Measurements from ENCODE around the gene TBC1D19. TPM values are rescaled to one million over a fixed set of nuclear protein-coding genes. Genes with fewer than 3 reads are reported as not detected.

The TBC1D19 gene
- total RNA-seq, 3 donors from 2014 or later: 14.9 to 27.2 (median 23.9) TPM

DNA sequence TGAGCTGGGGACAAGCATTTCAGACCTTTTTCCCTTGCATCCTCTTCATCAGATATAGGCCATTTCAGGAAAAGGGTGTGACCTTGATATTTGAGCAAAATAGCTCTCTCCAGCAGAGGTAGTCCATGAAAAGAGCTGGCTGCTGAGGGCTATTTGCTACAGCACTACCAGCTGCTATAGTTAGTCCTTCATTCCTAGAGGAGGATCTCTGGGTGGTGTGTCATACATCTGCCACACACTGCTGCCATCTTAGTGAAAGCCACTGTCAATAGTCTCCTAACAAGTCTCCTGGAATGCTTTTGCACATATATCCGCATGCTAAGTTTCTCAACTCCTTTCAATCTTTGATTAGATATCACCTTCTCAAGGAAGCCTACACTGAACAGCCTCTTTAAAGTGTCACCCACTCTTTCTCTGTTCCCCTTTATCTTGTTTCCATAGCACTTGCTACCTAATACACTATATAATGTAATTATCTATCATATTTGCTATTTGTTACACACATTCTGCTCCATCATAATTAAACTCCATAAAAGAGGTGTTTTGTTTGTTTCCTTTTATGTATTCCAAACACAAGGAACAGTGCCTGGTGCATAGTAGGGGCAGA lies 131.9 kb downstream of the TBC1D19 start:
- no peak for DNase-seq (ENCODE audit: low spot score in 2 of 2)
- no peaks in the 10 kb centered on the region for H3K36me3 ChIP-seq
- no peak for TF ChIP-seq POLR2A (IDR thresholded peaks at IDR 0.05)
- TF ChIP-seq, protein P1, sequence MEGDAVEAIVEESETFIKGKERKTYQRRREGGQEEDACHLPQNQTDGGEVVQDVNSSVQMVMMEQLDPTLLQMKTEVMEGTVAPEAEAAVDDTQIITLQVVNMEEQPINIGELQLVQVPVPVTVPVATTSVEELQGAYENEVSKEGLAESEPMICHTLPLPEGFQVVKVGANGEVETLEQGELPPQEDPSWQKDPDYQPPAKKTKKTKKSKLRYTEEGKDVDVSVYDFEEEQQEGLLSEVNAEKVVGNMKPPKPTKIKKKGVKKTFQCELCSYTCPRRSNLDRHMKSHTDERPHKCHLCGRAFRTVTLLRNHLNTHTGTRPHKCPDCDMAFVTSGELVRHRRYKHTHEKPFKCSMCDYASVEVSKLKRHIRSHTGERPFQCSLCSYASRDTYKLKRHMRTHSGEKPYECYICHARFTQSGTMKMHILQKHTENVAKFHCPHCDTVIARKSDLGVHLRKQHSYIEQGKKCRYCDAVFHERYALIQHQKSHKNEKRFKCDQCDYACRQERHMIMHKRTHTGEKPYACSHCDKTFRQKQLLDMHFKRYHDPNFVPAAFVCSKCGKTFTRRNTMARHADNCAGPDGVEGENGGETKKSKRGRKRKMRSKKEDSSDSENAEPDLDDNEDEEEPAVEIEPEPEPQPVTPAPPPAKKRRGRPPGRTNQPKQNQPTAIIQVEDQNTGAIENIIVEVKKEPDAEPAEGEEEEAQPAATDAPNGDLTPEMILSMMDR (IDR thresholded peaks at IDR 0.05): no peak
- no peak for TF ChIP-seq POLR2AphosphoS5 (IDR thresholded peaks at IDR 0.05)
- intact Hi-C loops (cut with DNase I; ENCODE audit: low total_unique reads): no loop called here
- no peaks in the 10 kb centered on the region for H3K4me1 ChIP-seq
- no peaks in the 10 kb centered on the region for H3K9me3 ChIP-seq
- H3K4me3 ChIP-seq: no peak overlapping the region
- H3K27ac ChIP-seq: no peak overlapping the region
- no peaks in the 10 kb centered on the region for H3K27me3 ChIP-seq

DNA sequence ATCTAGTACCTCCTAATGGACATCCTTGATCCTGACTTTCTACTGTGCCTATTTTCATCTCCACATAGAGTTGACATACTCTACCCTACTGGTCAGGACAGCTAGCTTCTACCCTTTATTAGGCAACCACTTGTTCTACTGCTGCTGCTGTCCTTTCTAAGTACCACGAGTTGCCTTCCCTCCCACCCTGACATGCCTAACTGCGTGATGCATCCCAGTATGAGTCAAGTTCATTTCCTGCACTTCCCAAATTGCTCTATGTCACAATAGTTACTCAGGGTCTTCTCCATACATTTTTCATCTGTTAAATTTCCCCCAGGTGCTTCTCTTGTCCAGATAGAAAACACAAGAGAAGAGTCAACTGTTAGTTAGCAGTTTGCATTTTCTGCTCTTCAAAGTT lies 133.4 kb downstream of the TBC1D19 start:
- TF ChIP-seq POLR2AphosphoS5 (IDR thresholded peaks at IDR 0.05) (no peak), POLR2A (IDR thresholded peaks at IDR 0.05) (no peak)
- TF ChIP-seq, protein P1 (IDR thresholded peaks at IDR 0.05): no peak
- Histone ChIP-seq H3K4me3 (no peak overlapping the region), H3K27ac (no peak overlapping the region), H3K9me3 (no peaks in the 10 kb centered on the region), H3K4me1 (no peaks in the 10 kb centered on the region), H3K36me3 (no peaks in the 10 kb centered on the region), H3K27me3 (no peaks in the 10 kb centered on the region)
- intact Hi-C loops (cut with DNase I; ENCODE audit: low total_unique reads): no loop called here
- no peak for DNase-seq (ENCODE audit: low spot score in 2 of 2)

DNA sequence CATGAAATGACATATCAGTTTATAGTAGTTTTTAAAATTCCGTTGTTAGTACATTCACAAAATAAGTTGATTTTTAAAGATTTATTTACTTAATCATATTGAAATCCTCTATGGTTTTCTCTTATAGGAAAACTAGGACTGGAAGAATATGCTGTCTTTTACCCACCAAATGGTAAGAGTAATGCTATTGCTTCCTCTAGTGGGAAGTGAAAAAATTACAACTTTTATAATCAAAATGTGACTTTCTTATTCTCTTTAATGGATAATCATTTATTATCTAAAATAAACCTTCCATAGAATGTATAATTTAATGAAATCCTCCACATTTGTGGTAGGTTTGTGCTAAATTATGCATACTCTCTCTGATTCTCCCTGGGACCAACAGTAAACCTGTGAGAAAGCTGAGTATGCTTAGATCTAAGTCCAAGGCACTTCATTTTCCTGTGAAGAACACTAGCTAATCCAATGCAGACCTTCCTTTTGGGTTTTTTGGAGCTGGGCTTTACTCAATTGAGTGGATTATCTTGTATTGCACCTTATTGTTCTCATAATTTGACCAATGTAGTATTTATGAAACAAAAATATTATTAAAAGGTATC lies 136.2 kb downstream of the TBC1D19 start:
- DNase-seq (ENCODE audit: low spot score in 2 of 2): no peak
- intact Hi-C loops (cut with DNase I; ENCODE audit: low total_unique reads): no loop called here
- Histone ChIP-seq H3K27me3 (no peaks in the 10 kb centered on the region), H3K9me3 (no peaks in the 10 kb centered on the region), H3K4me1 (no peaks in the 10 kb centered on the region), H3K4me3 (no peak overlapping the region), H3K36me3 (no peaks in the 10 kb centered on the region), H3K27ac (no peak overlapping the region)
- no peak for TF ChIP-seq POLR2A (IDR thresholded peaks at IDR 0.05)
- TF ChIP-seq, protein P1 (IDR thresholded peaks at IDR 0.05): peak in 2 of 3 donors; percentile 27 to 33
- no peak for TF ChIP-seq POLR2AphosphoS5 (IDR thresholded peaks at IDR 0.05)

DNA sequence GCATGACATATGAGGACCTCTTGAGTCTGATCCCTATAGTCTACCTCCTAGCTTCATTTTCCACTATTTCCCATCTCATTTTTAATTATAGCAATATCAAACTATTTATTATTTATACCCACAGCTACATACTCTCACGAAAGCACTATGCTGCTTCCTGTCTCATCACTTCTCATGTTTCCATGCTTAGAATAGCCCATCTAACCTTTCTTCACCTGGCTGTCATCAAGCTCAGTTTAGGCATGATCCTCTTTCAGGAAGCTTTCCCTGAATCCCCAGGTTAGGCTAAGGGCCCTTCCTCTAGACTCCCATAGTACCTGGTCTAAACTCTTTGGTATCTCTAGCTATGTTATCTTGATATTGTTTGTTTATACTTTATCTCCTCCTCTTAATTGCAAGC lies 137.8 kb downstream of the TBC1D19 start:
- no peak for DNase-seq (ENCODE audit: low spot score in 2 of 2)
- H3K9me3 ChIP-seq: no peaks in the 10 kb centered on the region
- no peaks in the 10 kb centered on the region for H3K27me3 ChIP-seq
- TF ChIP-seq, protein P1 (IDR thresholded peaks at IDR 0.05): no peak
- TF ChIP-seq POLR2AphosphoS5 (IDR thresholded peaks at IDR 0.05) (no peak), POLR2A (IDR thresholded peaks at IDR 0.05) (no peak)
- H3K36me3 ChIP-seq: no peaks in the 10 kb centered on the region
- no peaks in the 10 kb centered on the region for H3K4me1 ChIP-seq
- intact Hi-C loops (cut with DNase I; ENCODE audit: low total_unique reads): no loop called here
- no peak overlapping the region for H3K27ac ChIP-seq
- no peak overlapping the region for H3K4me3 ChIP-seq

DNA sequence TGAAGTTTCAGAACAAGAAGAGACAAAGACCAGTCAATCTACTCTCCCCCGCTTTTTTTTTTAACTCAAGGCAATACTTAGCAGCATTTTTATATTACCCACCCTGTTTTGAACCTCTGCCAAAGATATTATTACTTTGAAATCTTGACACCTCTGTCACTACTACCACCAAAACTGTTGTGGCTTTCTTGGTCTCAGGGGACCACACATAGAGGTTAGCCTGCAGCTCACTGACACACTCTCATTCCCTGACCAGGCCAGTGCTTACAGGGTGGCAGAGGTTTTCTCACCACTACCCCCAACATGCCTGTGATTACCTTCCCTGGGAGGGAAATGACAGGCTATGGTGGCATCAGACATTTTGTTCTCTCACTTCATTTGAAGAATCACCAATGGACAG lies 139.3 kb downstream of the TBC1D19 start:
- Histone ChIP-seq H3K4me3 (no peak overlapping the region), H3K27me3 (no peaks in the 10 kb centered on the region), H3K36me3 (no peaks in the 10 kb centered on the region), H3K4me1 (no peaks in the 10 kb centered on the region), H3K9me3 (no peaks in the 10 kb centered on the region), H3K27ac (no peak overlapping the region)
- intact Hi-C loops (cut with DNase I; ENCODE audit: low total_unique reads): no loop called here
- TF ChIP-seq POLR2AphosphoS5 (IDR thresholded peaks at IDR 0.05) (no peak), POLR2A (IDR thresholded peaks at IDR 0.05) (no peak)
- TF ChIP-seq, protein P1 (IDR thresholded peaks at IDR 0.05): no peak
- no peak for DNase-seq (ENCODE audit: low spot score in 2 of 2)
